SK-N-MC (cell line): ENCODE results near the gene CDC14C.

ENCODE experiments used
- EZH2 ChIP-seq: fragments of 200-600 bp; sonication (generic); IDR thresholded peaks from one replicate; pipeline ENCODE4 v1.6.1; 2017; ENCODE audit warnings: antibody characterized with exemption
- FOXP2 ChIP-seq: optimal IDR thresholded peaks from 2 replicates; pipeline ENCODE3; 2011; ENCODE audit warnings: mild to moderate bottlenecking, moderate library complexity; ENCODE audit not compliant: insufficient read depth; ENCODE audit errors: extremely low read length, control extremely low read depth
- POLR2AphosphoS5 ChIP-seq: IDR thresholded peaks from 2 replicates; pipeline ENCODE4 v1.6.1; 2012; ENCODE audit warnings: mild to moderate bottlenecking, low read depth, low read length, borderline replicate concordance

DNA sequence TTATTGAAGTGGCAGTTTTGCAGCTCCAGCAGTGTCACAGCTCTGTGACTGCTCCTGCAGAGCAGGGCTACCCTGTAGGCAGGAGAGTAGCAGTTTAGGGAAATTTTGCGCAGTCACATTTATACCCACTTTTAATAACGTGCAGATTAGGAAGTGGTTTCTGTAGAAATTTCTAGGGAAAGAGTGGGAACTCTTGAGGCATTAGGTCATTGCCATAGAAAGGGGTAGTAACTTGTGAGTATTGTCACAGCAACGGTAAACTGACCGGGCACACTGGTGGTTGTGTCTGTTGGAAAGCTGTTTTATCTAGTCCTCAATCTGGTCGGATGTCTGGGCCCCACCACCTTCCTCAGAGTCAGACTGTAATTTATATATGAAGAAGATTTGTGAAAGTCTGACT is 51.9 kb downstream of the CDC14C start:
- TF ChIP-seq EZH2: no peak
- TF ChIP-seq POLR2AphosphoS5: no peak
- no peak for TF ChIP-seq FOXP2
